Epidermal melanocyte (primary cell): ENCODE measurements around the gene IFITM5.

Experiments
- DNase-seq: peaks from one replicate; pipeline ENCODE4 v3.0.0; 2011; ENCODE audit warnings: low spot score; ENCODE audit not compliant: insufficient read length

The IFITM5 gene

GRCh38 chr11:268716-269145 lies 30.6 kb downstream of the IFITM5 start:
- peak; percentile 68 for DNase-seq

- no peak for DNase-seq
Measured at GRCh38 chr11:267491-267994, 31.8 kb downstream of the IFITM5 start.

GRCh38 chr11:266676-267439 lies 32.5 kb downstream of the IFITM5 start:
- DNase-seq: no peak

GRCh38 chr11:261624-262023 lies 37.7 kb downstream of the IFITM5 start:
- no peak for DNase-seq

- DNase-seq: no peak
Measured at GRCh38 chr11:259413-259812, 39.9 kb downstream of the IFITM5 start.

GRCh38 chr11:257766-258493 lies 41.4 kb downstream of the IFITM5 start:
- DNase-seq: no peak

- no peak for DNase-seq
Measured at GRCh38 chr11:256952-257737, 42.2 kb downstream of the IFITM5 start.

GRCh38 chr11:255816-256215 lies 43.5 kb downstream of the IFITM5 start:
- no peak for DNase-seq

- DNase-seq: no peak
Measured at GRCh38 chr11:255176-255575, 44.1 kb downstream of the IFITM5 start.

GRCh38 chr11:253886-254270 lies 45.4 kb downstream of the IFITM5 start:
- DNase-seq: no peak

GRCh38 chr11:253160-253885 lies 46.0 kb downstream of the IFITM5 start:
- no peak for DNase-seq

GRCh38 chr11:252666-253065 lies 46.7 kb downstream of the IFITM5 start:
- no peak for DNase-seq

GRCh38 chr11:251550-251949 lies 47.8 kb downstream of the IFITM5 start:
- DNase-seq: no peak

- DNase-seq: no peak
Measured at GRCh38 chr11:250740-251299, 48.5 kb downstream of the IFITM5 start.

- no peak for DNase-seq
Measured at GRCh38 chr11:250274-250673, 49.1 kb downstream of the IFITM5 start.

- no peak for DNase-seq
Measured at GRCh38 chr11:249062-249461, 50.3 kb downstream of the IFITM5 start.
